GM12865 (cell line): ENCODE results near the gene BLOC1S3.

Source experiments
- DNase-seq: peaks from one replicate; pipeline ENCODE4 v3.0.0; 2010; ENCODE audit warnings: low read depth
- H3K4me3 ChIP-seq: 2 replicates; pipeline ENCODE4 v1.5.1; 2011; ENCODE audit warnings: mild to moderate bottlenecking, low read depth, low read length, control low read depth
- CTCF ChIP-seq: IDR thresholded peaks from 2 replicates; pipeline ENCODE4 v1.5.1; 2011; ENCODE audit warnings: low read length, control low read depth, low read depth, inconsistent platforms; ENCODE audit not compliant: insufficient read depth; ENCODE audit errors: missing control alignments

BLOC1S3 gene

GRCh38 chr19:45141203-45141900 lies 37.2 kb upstream of the BLOC1S3 start:
- H3K4me3 ChIP-seq: no peak overlapping the region
- no peak for TF ChIP-seq CTCF
- no peak for DNase-seq

- no peak overlapping the region for H3K4me3 ChIP-seq
- no peak for TF ChIP-seq CTCF
- no peak for DNase-seq
These were observed 36.4 kb upstream of the BLOC1S3 start for GRCh38 chr19:45142016-45142725.

- DNase-seq: no peak
- TF ChIP-seq CTCF: no peak
- no peak overlapping the region for H3K4me3 ChIP-seq
These were observed 35.9 kb upstream of the BLOC1S3 start for GRCh38 chr19:45142726-45143110.

- H3K4me3 ChIP-seq: no peak overlapping the region
- no peak for TF ChIP-seq CTCF
- DNase-seq: no peak
These were observed 33.9 kb upstream of the BLOC1S3 start for GRCh38 chr19:45144431-45145269.

GRCh38 chr19:45145270-45146189 lies 33.1 kb upstream of the BLOC1S3 start:
- no peak overlapping the region for H3K4me3 ChIP-seq
- no peak for TF ChIP-seq CTCF
- DNase-seq: no peak

- no peak for DNase-seq
- TF ChIP-seq CTCF: no peak
These were observed 32.3 kb upstream of the BLOC1S3 start for GRCh38 chr19:45146251-45146650.

More at GRCh38 chr19:45146251-45146650, 32.3 kb upstream of the BLOC1S3 start:
- no peak overlapping the region for H3K4me3 ChIP-seq
